Cardiac fibroblast (primary cell): ENCODE data around the gene ZNF212.

ENCODE experiments used
- DNase-seq, 2 donors: peaks; one replicate each; pipeline versions ENCODE4 v3.0.0 to v3.0.0-alpha.2; 2010; ENCODE audit warnings: low read depth in 2 of 2
- H3K4me3 ChIP-seq, 2 donors: replicated peaks in 1 of 2; 1 replicate in 1 of 2; 2 replicates in 1 of 2; pipeline ENCODE4 v1.5.1; 2011; ENCODE audit warnings: low read depth in 2 of 2, low read length in 2 of 2, mild to moderate bottlenecking in 2 of 2, moderate library complexity in 1 of 2
- CTCF ChIP-seq: IDR thresholded peaks from one replicate; pipeline ENCODE4 v1.5.1; 2011; ENCODE audit warnings: low read depth, mild to moderate bottlenecking, low read length, inconsistent platforms

Gene ZNF212

DNA sequence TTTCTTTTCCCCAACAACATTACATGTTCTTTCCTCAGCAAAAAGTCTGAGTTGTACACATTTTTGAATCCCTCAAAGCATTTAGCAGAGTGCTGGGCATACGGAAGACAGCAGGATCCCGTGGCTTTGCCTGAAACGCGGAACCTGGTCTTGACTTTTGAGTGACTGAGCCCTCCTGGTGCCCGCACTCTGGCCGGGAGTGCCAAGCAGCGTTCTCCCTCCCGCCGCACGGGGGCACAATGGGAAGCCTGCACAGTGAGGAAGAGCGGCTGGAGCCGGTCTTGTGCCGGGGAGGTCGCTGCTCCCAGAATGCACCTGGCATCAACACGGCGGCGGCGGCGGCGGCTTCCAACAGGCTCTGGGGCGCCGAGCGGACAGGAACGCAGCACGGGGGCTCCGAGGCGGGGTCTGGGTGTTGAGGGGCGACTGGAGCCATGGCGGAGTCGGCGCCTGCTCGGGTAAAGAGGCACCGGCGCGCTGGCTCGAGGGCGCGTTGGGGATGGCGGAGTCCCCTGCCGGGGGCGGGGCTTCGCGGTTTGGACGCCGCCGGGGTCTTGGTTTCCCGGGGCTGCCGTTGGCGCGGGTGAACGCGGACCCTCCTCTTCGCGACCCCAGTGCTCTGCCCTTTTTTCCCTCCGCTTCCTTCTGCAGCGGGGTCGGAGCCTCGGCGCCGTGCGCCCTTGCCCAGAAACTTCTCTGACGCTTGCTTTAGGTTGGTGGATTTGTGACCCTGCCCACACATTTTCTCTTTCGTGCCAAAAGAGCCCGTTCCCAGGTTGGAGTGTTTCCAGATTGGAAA is at the start of gene ZNF212:
Gene ZNF212, plus strand, starts transcription at position 307 of the 799 bp plus-strand sequence. Its CDS starts 128 bp downstream, at position 435.
- peak; percentile 88 to 90 for DNase-seq
- H3K4me3 ChIP-seq = peak within 1 kb of the TSS; percentile 89 to 96
- peak; percentile 96 for TF ChIP-seq CTCF

DNA sequence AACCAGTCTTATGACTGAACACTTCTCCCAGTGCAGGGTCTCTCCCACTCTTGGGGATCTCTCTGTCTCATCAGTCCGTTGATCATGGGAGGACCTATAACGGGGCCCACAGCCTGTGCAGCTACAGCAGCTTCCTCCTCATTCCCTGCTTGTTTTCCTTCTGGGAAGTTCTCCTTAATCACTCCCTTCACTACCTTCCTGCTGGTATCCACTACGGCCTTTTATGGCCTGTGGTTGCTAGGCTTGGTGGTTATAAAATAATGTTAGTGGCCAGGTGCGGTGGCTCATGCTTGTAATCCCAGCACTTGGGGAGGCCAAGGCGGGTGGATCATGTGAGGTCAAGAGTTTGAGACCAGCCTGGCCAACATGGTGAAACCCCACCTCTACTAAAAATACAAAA is 47.6 kb upstream of the ZNF212 start:
- no peak for DNase-seq
- TF ChIP-seq CTCF = no peak
- no peak overlapping the region for H3K4me3 ChIP-seq

DNA sequence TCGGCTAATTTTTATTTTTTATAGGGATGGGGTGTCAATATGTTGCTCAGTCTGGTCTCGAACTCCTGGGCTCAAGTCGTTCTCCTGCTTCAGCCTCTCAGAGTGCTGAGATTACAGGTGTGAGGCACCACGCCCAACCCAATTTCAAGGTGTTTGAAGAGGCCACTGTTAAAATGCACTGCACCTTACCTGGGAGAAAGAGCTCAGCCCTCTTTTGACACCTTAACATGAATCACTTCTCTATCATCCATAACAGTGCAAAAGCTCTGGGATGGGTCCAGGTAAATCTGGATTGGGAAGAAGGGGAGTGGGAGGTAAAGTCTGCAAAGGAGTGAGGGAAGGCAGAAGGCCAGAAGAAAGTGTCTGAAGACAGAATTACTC is 44.7 kb upstream of the ZNF212 start:
- no peak for DNase-seq
- no peak for TF ChIP-seq CTCF
- peak overlapping the region; percentile 77 to 88 for H3K4me3 ChIP-seq

GRCh38 chr7:149195180-149196150 is 44.0 kb upstream of the ZNF212 start, which contains the start of gene ZNF282:
Gene ZNF282, plus strand, starts transcription at chr7:149195546. Its CDS starts 44 bp downstream, at chr7:149195590.
- H3K4me3 ChIP-seq = peak within 1 kb of the TSS; percentile 77 to 88
- peak; percentile 70 for TF ChIP-seq CTCF
- peak; percentile 90 for DNase-seq

DNA sequence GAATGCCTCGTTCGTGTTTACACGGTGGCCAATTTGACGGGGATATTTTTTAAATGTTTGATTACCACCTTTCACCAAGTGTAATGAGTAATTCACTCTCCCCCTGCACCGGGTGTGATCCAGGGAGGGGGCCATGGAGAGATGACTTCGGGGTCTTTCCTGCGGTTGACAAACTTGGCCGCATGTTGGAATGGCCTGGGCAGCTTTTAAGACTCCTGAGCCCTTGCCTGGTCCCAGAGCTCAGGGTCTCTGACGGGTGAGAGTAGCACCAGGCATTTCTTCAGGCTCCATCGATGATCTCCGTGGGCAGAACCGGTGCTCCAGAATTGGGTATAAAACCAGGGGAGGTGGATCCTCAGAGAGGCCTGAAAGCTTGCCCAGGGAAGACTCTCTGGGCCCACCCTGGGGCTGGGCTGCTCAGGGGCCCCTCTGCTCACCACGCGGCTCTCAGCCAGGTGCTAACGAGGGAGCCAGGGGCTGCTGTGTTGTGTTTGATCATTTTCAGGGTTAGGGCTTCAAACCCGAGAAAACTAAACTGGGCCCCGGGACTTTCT is 43.2 kb upstream of the ZNF212 start:
- TF ChIP-seq CTCF = no peak
- peak in 1 of 2 donors; percentile 15 for DNase-seq
- peak overlapping the region; percentile 73 to 88 for H3K4me3 ChIP-seq

DNA sequence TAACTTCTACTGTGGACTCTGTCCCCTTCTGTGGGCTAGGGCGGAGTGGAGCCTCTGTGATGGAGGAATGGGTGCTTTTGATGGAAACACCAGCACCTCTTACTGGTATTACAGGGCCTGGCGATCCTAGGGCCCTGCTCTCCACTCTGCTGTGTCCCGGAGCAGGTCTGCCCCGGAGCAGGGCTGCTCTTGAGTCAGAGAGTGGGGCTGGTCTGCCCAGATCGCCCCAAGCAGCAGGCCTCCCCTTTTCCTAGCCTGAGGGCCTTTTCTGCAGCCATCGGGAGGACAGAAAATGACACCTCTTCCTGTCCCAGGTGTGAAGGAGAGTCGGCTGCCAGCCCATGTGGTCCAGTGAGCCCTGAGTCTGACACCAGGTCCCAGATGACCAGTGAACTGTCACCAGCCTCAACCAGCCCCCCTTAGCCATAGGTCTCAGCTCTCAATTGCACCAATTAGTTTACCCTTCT is 42.7 kb upstream of the ZNF212 start:
- DNase-seq = peak; percentile 18 to 31
- H3K4me3 ChIP-seq = peak overlapping the region; percentile 73 to 88
- TF ChIP-seq CTCF = no peak
